Measurements from ENCODE around the gene CTR9.

CTR9 gene

GRCh38 chr11:10807493-10808234 lies 56.6 kb downstream of the CTR9 start:
- H3K27me3 Mint-ChIP-seq (ENCODE audit: low read depth, poor library complexity): peaks cover 7% of the 10 kb centered on the region
- H3K4me1 Mint-ChIP-seq: peaks cover 62% of the 10 kb centered on the region
- TF ChIP-seq CTCF (IDR thresholded peaks at IDR 0.05): no peak

DNA sequence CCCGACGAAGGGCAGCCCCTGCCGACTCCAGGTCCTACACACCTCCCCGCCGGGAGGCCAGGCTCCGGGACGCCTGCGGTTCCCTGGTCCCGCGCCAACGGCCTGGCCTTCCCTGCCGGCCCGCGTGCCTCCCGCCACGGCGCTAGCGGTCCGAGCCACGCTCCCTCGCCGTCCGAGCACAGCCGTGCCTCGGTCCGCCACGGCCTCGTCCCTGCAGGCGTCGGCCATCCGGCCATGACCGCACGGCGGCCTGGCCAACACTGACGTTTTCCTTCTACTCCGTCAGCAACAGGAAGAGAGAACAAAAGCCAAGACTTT lies 57.1 kb downstream of the CTR9 start:
- Mint-ChIP-seq H3K4me1 (peaks cover 62% of the 10 kb centered on the region), H3K36me3 (ENCODE audit: low read depth) (peaks cover 46% of the 10 kb centered on the region), H3K27me3 (ENCODE audit: low read depth, poor library complexity) (peaks cover 11% of the 10 kb centered on the region), H3K9me3 (no peaks in the 10 kb centered on the region), H3K27ac (peak overlapping the region; percentile 100), H3K4me3 (peak overlapping the region; percentile 95)
- DNase-seq: no peak
- TF ChIP-seq CTCF (IDR thresholded peaks at IDR 0.05): no peak

More at GRCh38 chr11:10807493-10808234, 56.6 kb downstream of the CTR9 start:
- no peaks in the 10 kb centered on the region for H3K9me3 Mint-ChIP-seq
- H3K4me3 Mint-ChIP-seq: peak overlapping the region; percentile 95
- DNase-seq: peak; percentile 56
- peaks cover 51% of the 10 kb centered on the region for H3K36me3 Mint-ChIP-seq (ENCODE audit: low read depth)
- H3K27ac Mint-ChIP-seq: peak overlapping the region; percentile 98

- DNase-seq: peak; percentile 95
- Mint-ChIP-seq H3K36me3 (ENCODE audit: low read depth) (peaks cover 40% of the 10 kb centered on the region), H3K9me3 (no peaks in the 10 kb centered on the region), H3K4me3 (peak within 1 kb of the TSS; percentile 95), H3K27ac (peak within 1 kb of the TSS; percentile 100), H3K4me1 (peaks cover 57% of the 10 kb centered on the region), H3K27me3 (ENCODE audit: low read depth, poor library complexity) (peaks cover 12% of the 10 kb centered on the region)
- TF ChIP-seq CTCF (IDR thresholded peaks at IDR 0.05): no peak
These were observed 57.7 kb downstream of the CTR9 start, which contains the start of gene EIF4G2 for GRCh38 chr11:10808553-10809372. TSS of gene EIF4G2 (minus strand) at chr11:10808926.

- Mint-ChIP-seq H3K27ac (peak overlapping the region; percentile 100), H3K4me3 (peak overlapping the region; percentile 95), H3K36me3 (ENCODE audit: low read depth) (peaks cover 32% of the 10 kb centered on the region), H3K27me3 (ENCODE audit: low read depth, poor library complexity) (peaks cover 12% of the 10 kb centered on the region), H3K9me3 (no peaks in the 10 kb centered on the region), H3K4me1 (peaks cover 50% of the 10 kb centered on the region)
- DNase-seq: peak; percentile 54
- no peak for TF ChIP-seq CTCF (IDR thresholded peaks at IDR 0.05)
These were observed 58.5 kb downstream of the CTR9 start for GRCh38 chr11:10809373-10810160.

- peaks cover 21% of the 10 kb centered on the region for H3K4me1 Mint-ChIP-seq
- no peak for DNase-seq
- no peak for TF ChIP-seq CTCF (IDR thresholded peaks at IDR 0.05)
- H3K9me3 Mint-ChIP-seq: no peaks in the 10 kb centered on the region
- H3K36me3 Mint-ChIP-seq (ENCODE audit: low read depth): no peaks in the 10 kb centered on the region
- peaks cover 5% of the 10 kb centered on the region for H3K27me3 Mint-ChIP-seq (ENCODE audit: low read depth, poor library complexity)
- no peak overlapping the region for H3K27ac Mint-ChIP-seq
- H3K4me3 Mint-ChIP-seq: no peak overlapping the region
These were observed 62.9 kb downstream of the CTR9 start for GRCh38 chr11:10813945-10814344.

Measured in nephron progenitor cell (in vitro differentiated cells).